Endothelial cell (in vitro differentiated cells): ENCODE measurements around the gene TCEANC2. TPM values are rescaled to one million over a fixed set of nuclear protein-coding genes. Genes with fewer than 3 reads are reported as not detected.
A peak's percentile ranks its signal among the peaks of the same experiment; 100 is the strongest.

ENCODE experiments used
- DNase-seq: peaks from one replicate; pipeline ENCODE4 v3.0.0; 2021; ENCODE audit warnings: low spot score
- H3K27ac Mint-ChIP-seq: one replicate; pipeline ENCODE4 v1.8.0; 2021; ENCODE audit warnings: mixed read lengths, inconsistent platforms; ENCODE audit not compliant: unreplicated experiment
- H3K27me3 Mint-ChIP-seq: one replicate; pipeline ENCODE4 v1.8.0; 2021; ENCODE audit warnings: mild to moderate bottlenecking, moderate library complexity, mixed read lengths, inconsistent platforms; ENCODE audit not compliant: unreplicated experiment
- H3K36me3 Mint-ChIP-seq: one replicate; pipeline ENCODE4 v1.8.0; 2021; ENCODE audit warnings: mild to moderate bottlenecking, low read depth, mixed read lengths, inconsistent platforms; ENCODE audit not compliant: unreplicated experiment
- H3K4me1 Mint-ChIP-seq: one replicate; pipeline ENCODE4 v1.8.0; 2021; ENCODE audit warnings: mild to moderate bottlenecking, mixed read lengths, inconsistent platforms; ENCODE audit not compliant: unreplicated experiment
- H3K4me3 Mint-ChIP-seq: one replicate; pipeline ENCODE4 v1.8.0; 2021; ENCODE audit warnings: mild to moderate bottlenecking, mixed read lengths, inconsistent platforms; ENCODE audit not compliant: unreplicated experiment
- H3K9me3 Mint-ChIP-seq: one replicate; pipeline ENCODE4 v1.8.0; 2021; ENCODE audit warnings: mixed read lengths, inconsistent platforms; ENCODE audit not compliant: unreplicated experiment
- CTCF ChIP-seq: fragments of 200-600 bp; sonication (generic); IDR thresholded peaks from one replicate; pipeline ENCODE4 v1.5.0; 2021; ENCODE audit warnings: antibody characterized with exemption; ENCODE audit not compliant: unreplicated experiment
- total RNA-seq: library from RNA; stranded (reverse); fragmentation: NEBNext Ultra II Directional; extraction: Animal tissue kit (Norgen Biotek cat#: 25700); gene quantifications from one replicate; pipeline ENCODE4 v1.2.1, GENCODE V29; 2021; ENCODE audit not compliant: unreplicated experiment

TCEANC2 gene
- total RNA-seq, 1 donor from 2014 or later: 6.3 TPM

GRCh38 chr1:54120698-54121481 is 67.5 kb downstream of the TCEANC2 start:
- DNase-seq: no peak
- Mint-ChIP-seq H3K4me1 (peaks cover 22% of the 10 kb centered on the region), H3K27ac (no peak overlapping the region), H3K27me3 (peaks cover 12% of the 10 kb centered on the region), H3K9me3 (no peaks in the 10 kb centered on the region), H3K36me3 (no peaks in the 10 kb centered on the region), H3K4me3 (no peak overlapping the region)
- TF ChIP-seq CTCF: no peak

GRCh38 chr1:54121482-54122134 is 68.2 kb downstream of the TCEANC2 start:
- Mint-ChIP-seq H3K4me3 (no peak overlapping the region), H3K36me3 (no peaks in the 10 kb centered on the region), H3K4me1 (peaks cover 22% of the 10 kb centered on the region), H3K9me3 (no peaks in the 10 kb centered on the region), H3K27me3 (peaks cover 12% of the 10 kb centered on the region), H3K27ac (peak overlapping the region; percentile 18)
- peak; percentile 88 for DNase-seq
- TF ChIP-seq CTCF: peak; percentile 65

GRCh38 chr1:54122135-54122751 is 68.8 kb downstream of the TCEANC2 start:
- no peaks in the 10 kb centered on the region for H3K9me3 Mint-ChIP-seq
- no peak overlapping the region for H3K27ac Mint-ChIP-seq
- H3K4me3 Mint-ChIP-seq: no peak overlapping the region
- H3K27me3 Mint-ChIP-seq: peaks cover 12% of the 10 kb centered on the region
- TF ChIP-seq CTCF: no peak
- peaks cover 22% of the 10 kb centered on the region for H3K4me1 Mint-ChIP-seq
- no peaks in the 10 kb centered on the region for H3K36me3 Mint-ChIP-seq
- DNase-seq: no peak

- Mint-ChIP-seq H3K36me3 (peaks cover 3% of the 10 kb centered on the region), H3K27ac (no peak overlapping the region), H3K9me3 (no peaks in the 10 kb centered on the region), H3K27me3 (peaks cover 12% of the 10 kb centered on the region), H3K4me3 (no peak overlapping the region), H3K4me1 (peaks cover 22% of the 10 kb centered on the region)
- DNase-seq: no peak
- no peak for TF ChIP-seq CTCF
These were observed 69.6 kb downstream of the TCEANC2 start for GRCh38 chr1:54122992-54123391.
